Liver (tissue), 9 donors: ENCODE data around the gene SCEL. TPM values are rescaled to one million over a fixed set of nuclear protein-coding genes. Genes with fewer than 3 reads are reported as not detected.

Source experiments
- DNase-seq: peaks from one replicate; pipeline ENCODE4 v3.0.0-alpha.2; 2017; ENCODE audit warnings: low spot score
- H3K27ac ChIP-seq, 2 donors: one replicate each; pipeline ENCODE4 v1.7.0; 2013; ENCODE audit warnings: inconsistent platforms in 2 of 2, low read length in 2 of 2, control low read depth in 1 of 2, low read depth in 1 of 2, mild to moderate bottlenecking in 1 of 2
- H3K27me3 ChIP-seq, 4 donors: one replicate each; pipeline versions ENCODE4 v1.6.1 to v1.7.0; 2013; ENCODE audit warnings: low read length in 3 of 4, inconsistent platforms in 1 of 4, mild to moderate bottlenecking in 1 of 4, moderate library complexity in 1 of 4; ENCODE audit not compliant: control insufficient read depth in 4 of 4, insufficient read depth in 4 of 4
- H3K36me3 ChIP-seq, 4 donors: one replicate each; pipeline versions ENCODE4 v1.6.1 to v1.7.0; 2013; ENCODE audit warnings: low read length in 3 of 4, mild to moderate bottlenecking in 3 of 4, low read depth in 1 of 4, moderate library complexity in 1 of 4; ENCODE audit not compliant: control insufficient read depth in 4 of 4, insufficient read depth in 3 of 4
- H3K4me1 ChIP-seq, 4 donors: one replicate each; pipeline versions ENCODE4 v1.6.1 to v1.7.0; 2013; ENCODE audit warnings: low read length in 3 of 4, mild to moderate bottlenecking in 3 of 4, moderate library complexity in 1 of 4; ENCODE audit not compliant: control insufficient read depth in 4 of 4, insufficient read depth in 4 of 4
- H3K4me3 ChIP-seq, 3 donors: one replicate each; pipeline versions ENCODE4 v1.6.1 to v1.7.0; 2013; ENCODE audit warnings: low read length in 3 of 3, control low read depth in 1 of 3, low read depth in 1 of 3, mild to moderate bottlenecking in 1 of 3
- H3K9ac ChIP-seq, 2 donors: one replicate each; pipeline ENCODE4 v1.7.0; 2013; ENCODE audit warnings: low read length in 2 of 2, mild to moderate bottlenecking in 2 of 2, moderate library complexity in 2 of 2, control low read depth in 1 of 2, low read depth in 1 of 2
- H3K9me3 ChIP-seq, 4 donors: one replicate each; pipeline versions ENCODE4 v1.6.1 to v1.7.0; 2013; ENCODE audit warnings: low read length in 3 of 4; ENCODE audit not compliant: control insufficient read depth in 4 of 4
- ATF3 ChIP-seq: IDR thresholded peaks from 2 replicates; pipeline ENCODE4 v1.6.1; 2016; ENCODE audit warnings: antibody characterized with exemption
- CTCF ChIP-seq: fragments of 150-350 bp; IDR thresholded peaks from 2 replicates; pipeline ENCODE4 v1.5.1; 2017; ENCODE audit warnings: improper control_type of control experiment, low read depth, low read length; ENCODE audit not compliant: missing input control
- EGR1 ChIP-seq, 2 donors: IDR thresholded peaks; 2 replicates each; pipeline ENCODE4 v1.6.1; 2016 to 2018; ENCODE audit warnings: antibody characterized with exemption in 2 of 2, low read depth in 2 of 2
- FOXA1 ChIP-seq: IDR thresholded peaks from 2 replicates; pipeline ENCODE4 v1.6.1; 2016; ENCODE audit warnings: antibody characterized with exemption
- FOXA2 ChIP-seq: IDR thresholded peaks from 2 replicates; pipeline ENCODE4 v1.6.1; 2016; ENCODE audit warnings: antibody characterized with exemption
- HNF4A ChIP-seq, 2 donors: conservative IDR thresholded peaks; 2 replicates each; pipeline ENCODE4 v1.6.1; 2016; ENCODE audit warnings: antibody characterized with exemption in 2 of 2, mild to moderate bottlenecking in 2 of 2
- HNF4G ChIP-seq: IDR thresholded peaks from 2 replicates; pipeline ENCODE4 v1.6.1; 2016; ENCODE audit warnings: antibody characterized with exemption
- JUND ChIP-seq, 2 donors: IDR thresholded peaks; 2 replicates each; pipeline ENCODE4 v1.6.1; 2016; ENCODE audit warnings: antibody characterized with exemption in 2 of 2
- NR2F2 ChIP-seq: IDR thresholded peaks from 2 replicates; pipeline ENCODE4 v1.6.1; 2016; ENCODE audit warnings: antibody characterized with exemption
- RAD21 ChIP-seq, 2 donors: IDR thresholded peaks; 2 replicates each; pipeline ENCODE4 v1.6.1; 2016; ENCODE audit warnings: antibody characterized with exemption in 2 of 2, mild to moderate bottlenecking in 2 of 2
- REST ChIP-seq: IDR thresholded peaks from 2 replicates; pipeline ENCODE4 v1.6.1; 2016; ENCODE audit warnings: antibody characterized with exemption, mild to moderate bottlenecking
- YY1 ChIP-seq: IDR thresholded peaks from 2 replicates; pipeline ENCODE4 v1.6.1; 2016; ENCODE audit warnings: antibody characterized with exemption, mild to moderate bottlenecking
- ZBTB33 ChIP-seq: IDR thresholded peaks from 2 replicates; pipeline ENCODE4 v1.6.1; 2016; ENCODE audit warnings: antibody characterized with exemption
- WGBS: extraction: QIAGEN DNeasy Blood & Tissue Kit; methylation state at CpG from one replicate; pipeline ENCODE4 v1.1.7; 2013; 5-methylcytosine and 5-hydroxymethylcytosine counted together
- polyA plus RNA-seq, 2 donors: library from polyadenylated mRNA; stranded (reverse) in 1 of 2; unstranded in 1 of 2; fragments of 200-250 nt in 1 of 2; fragments of >200 nt in 1 of 2; fragmentation: Nextera tagmentation in 1 of 2; extraction: Ambion mirVana in 1 of 2; gene quantifications; one replicate each; pipeline versions ENCODE4 v1.2.1 to v1.2.3, GENCODE V29; 2013 to 2015
- total RNA-seq, 2 donors: library from RNA; depleted of rRNA; stranded (reverse); fragments of >200 nt; gene quantifications; one replicate each; pipeline ENCODE4 v1.2.3, GENCODE V29; 2014
- donor health status: healthy.
- donor health status: healthy.
- donor health status: healthy.
- donor health status: healthy.
- donor health status: healthy.

Gene SCEL
- total and polyA plus RNA-seq, 4 donors = 0.02 TPM; not detected in 3

- no peak overlapping the region for H3K27ac ChIP-seq
- TF ChIP-seq ATF3 (no peak), YY1 (no peak), JUND (IDR thresholded peaks at IDR 0.05) (no peak), HNF4G (no peak)
- H3K9me3 ChIP-seq = no peaks in the 10 kb centered on the region
- whole genome bisulfite sequencing = 39% methylated on average over 3 of the region's 3 CpGs
- H3K9ac ChIP-seq = no peak overlapping the region
- no peaks in the 10 kb centered on the region for H3K4me1 ChIP-seq
- no peaks in the 10 kb centered on the region for H3K27me3 ChIP-seq
- no peaks in the 10 kb centered on the region for H3K36me3 ChIP-seq
- DNase-seq = no peak
- no peak overlapping the region for H3K4me3 ChIP-seq
Observed at GRCh38 chr13:77623806-77624205, 88.3 kb downstream of the SCEL start.

GRCh38 chr13:77628170-77628569 is 92.7 kb downstream of the SCEL start:
- DNase-seq = no peak
- no peaks in the 10 kb centered on the region for H3K9me3 ChIP-seq
- no peak overlapping the region for H3K27ac ChIP-seq
- H3K9ac ChIP-seq = no peak overlapping the region
- peaks cover 0 to 3% (median 0%) of the 10 kb centered on the region in 4 donors for H3K27me3 ChIP-seq
- TF ChIP-seq RAD21 (IDR thresholded peaks at IDR 0.05) (no peak), FOXA1 (no peak), NR2F2 (no peak), EGR1 (IDR thresholded peaks at IDR 0.05; ENCODE audit: low read depth in 2 of 2) (no peak), REST (no peak), JUND (IDR thresholded peaks at IDR 0.05) (no peak), HNF4A (conservative IDR thresholded peaks at IDR 0.05) (no peak), FOXA2 (no peak), CTCF (no peak), ZBTB33 (no peak)
- no peaks in the 10 kb centered on the region for H3K4me1 ChIP-seq
- no peaks in the 10 kb centered on the region for H3K36me3 ChIP-seq
- no peak overlapping the region for H3K4me3 ChIP-seq
